GM12878 (cell line): ENCODE results near the gene MYO15A. TPM values are rescaled to one million over a fixed set of nuclear protein-coding genes. Genes with fewer than 3 reads are reported as not detected.

Source experiments
- BMI1 ChIP-seq: fragments of 450-650 bp; IDR thresholded peaks from 2 replicates; pipeline ENCODE4 v1.6.1; 2016; ENCODE audit warnings: mild to moderate bottlenecking, moderate library complexity, borderline replicate concordance
- CHD1 ChIP-seq: IDR thresholded peaks from 2 replicates; pipeline ENCODE4 v1.6.1; 2012; ENCODE audit warnings: low read depth, low read length, improper control_type of control experiment
- CHD2 ChIP-seq: IDR thresholded peaks from 2 replicates; pipeline ENCODE4 v1.6.1; 2011; ENCODE audit warnings: low read depth, low read length, improper control_type of control experiment, borderline replicate concordance
- CUX1 ChIP-seq: IDR thresholded peaks from 2 replicates; pipeline ENCODE4 v1.6.1; 2012; ENCODE audit warnings: improper control_type of control experiment, low read depth, low read length; ENCODE audit not compliant: insufficient replicate concordance
- IRF3 ChIP-seq: fragments of 450-650 bp; IDR thresholded peaks from 2 replicates; pipeline ENCODE4 v1.6.1; 2014; ENCODE audit warnings: mild to moderate bottlenecking
- IRF4 ChIP-seq: IDR thresholded peaks from 2 replicates; pipeline ENCODE4 v1.6.1; 2011; ENCODE audit warnings: low read depth, low read length
- JUNB ChIP-seq: IDR thresholded peaks from 2 replicates; pipeline ENCODE4 v1.6.1; 2016; ENCODE audit warnings: antibody characterized with exemption, mild to moderate bottlenecking
- RBBP5 ChIP-seq: fragments of 200-600 bp; sonication (generic); conservative IDR thresholded peaks from 2 replicates; pipeline ENCODE4 v1.6.1; 2016
- SP1 ChIP-seq: IDR thresholded peaks from one replicate; pipeline ENCODE4 v1.6.1; 2011; ENCODE audit warnings: low read depth, low read length
- WRNIP1 ChIP-seq: IDR thresholded peaks from 2 replicates; pipeline ENCODE4 v1.6.1; 2011; ENCODE audit warnings: low read depth, low read length, improper control_type of control experiment, borderline replicate concordance
- ZBED1 ChIP-seq: IDR thresholded peaks from 2 replicates; pipeline ENCODE4 v1.6.1; 2016; ENCODE audit warnings: borderline replicate concordance
- polyA plus RNA-seq, 11 experiments: library from polyadenylated mRNA; depleted of rRNA in 4 of 11; unstranded in 6 of 11; stranded (reverse) in 5 of 11; fragments of >200 nt; fragmentation: Nextera tagmentation in 4 of 11; fragmentation: Illumina TruSeq in 1 of 11; extraction: Ambion mirVana in 4 of 11; extraction: Trizol in 1 of 11; gene quantifications; 1 replicate in 1 of 11; 2 replicates in 10 of 11; pipeline versions ENCODE4 v1.2.1 to v1.2.3, GENCODE V29; 2011 to 2016; ENCODE audit warnings: inconsistent platforms in 2 of 11, missing spikeins in 2 of 11, low read depth in 1 of 11
- total RNA-seq, 4 experiments: library from RNA; depleted of rRNA in 3 of 4; stranded (reverse); fragments of >200 nt in 3 of 4; fragmentation: Illumina TruSeq in 1 of 4; extraction: Trizol in 1 of 4; gene quantifications; 2 replicates each; pipeline versions ENCODE4 v1.2.1 to v1.2.3, GENCODE V29; 2013 to 2021
- TF ChIP-seq, protein P1 (sequence below): fragments of 450-650 bp; formaldehyde crosslinking; IDR thresholded peaks from 2 replicates; pipeline ENCODE4 v1.4.0; 2020; ENCODE audit warnings: mild to moderate bottlenecking, moderate library complexity
- TF ChIP-seq, protein P2 (sequence below): fragments of 450-650 bp; IDR thresholded peaks from 2 replicates; pipeline ENCODE4 v1.6.1; 2017; ENCODE audit warnings: borderline replicate concordance
- TF ChIP-seq, protein P3 (sequence below): fragments of 450-650 bp; IDR thresholded peaks from 2 replicates; pipeline ENCODE4 v1.6.1; 2018; ENCODE audit warnings: mild to moderate bottlenecking, low read depth, moderate library complexity; ENCODE audit not compliant: partially characterized antibody

MYO15A gene
- total and polyA plus RNA-seq, 10 of the 15 experiments (the other 5 are each of a cell fraction or from before 2014, with no cell fraction given), result 0.03 to 0.77 (median 0.21) TPM; not detected in 4

DNA sequence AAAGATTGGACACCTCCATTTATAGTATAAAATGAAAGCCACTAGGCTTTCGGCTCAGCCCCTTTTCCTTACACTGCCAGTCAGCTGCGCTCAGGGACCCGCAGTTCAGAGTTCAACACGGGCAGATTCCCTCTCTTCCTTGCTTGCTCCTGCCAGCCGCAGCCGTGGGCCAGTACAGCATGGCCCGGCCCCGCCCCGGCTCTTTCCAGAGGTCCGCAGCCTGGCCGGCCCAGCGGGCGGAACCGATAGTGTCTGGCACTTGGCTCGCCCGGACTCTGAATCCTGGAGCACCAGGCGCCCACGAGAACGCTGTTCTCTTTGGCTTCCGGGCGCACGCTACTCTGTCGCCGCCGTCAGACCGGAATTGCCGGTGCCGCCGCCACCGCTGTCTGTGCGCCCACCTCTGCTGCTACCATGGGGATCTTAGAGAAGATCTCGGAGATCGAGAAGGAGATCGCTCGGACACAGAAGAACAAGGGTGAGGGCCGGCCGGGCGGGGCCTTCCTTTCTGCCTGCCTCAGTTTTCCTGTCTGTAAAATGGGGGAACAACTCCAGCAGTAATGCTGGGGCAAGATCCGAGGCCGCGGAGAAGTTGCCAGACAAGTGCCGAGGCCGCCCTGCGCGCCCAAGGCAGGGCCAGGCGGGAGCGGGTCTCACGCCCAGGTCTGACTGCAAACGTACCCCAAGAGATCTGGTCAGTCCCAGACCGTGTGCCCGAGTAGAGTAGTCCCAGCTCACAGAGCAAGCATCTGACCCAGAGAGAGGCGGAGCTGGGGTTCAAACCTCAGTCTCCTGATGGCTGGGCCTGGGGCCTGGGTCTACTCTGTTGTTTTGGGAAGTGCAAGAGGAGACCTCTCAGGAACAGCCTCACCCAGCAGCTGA is 20.7 kb upstream of the MYO15A start, which contains the start of gene DRG2 (continued):
- TF ChIP-seq CUX1, result no peak
- TF ChIP-seq, protein P1, sequence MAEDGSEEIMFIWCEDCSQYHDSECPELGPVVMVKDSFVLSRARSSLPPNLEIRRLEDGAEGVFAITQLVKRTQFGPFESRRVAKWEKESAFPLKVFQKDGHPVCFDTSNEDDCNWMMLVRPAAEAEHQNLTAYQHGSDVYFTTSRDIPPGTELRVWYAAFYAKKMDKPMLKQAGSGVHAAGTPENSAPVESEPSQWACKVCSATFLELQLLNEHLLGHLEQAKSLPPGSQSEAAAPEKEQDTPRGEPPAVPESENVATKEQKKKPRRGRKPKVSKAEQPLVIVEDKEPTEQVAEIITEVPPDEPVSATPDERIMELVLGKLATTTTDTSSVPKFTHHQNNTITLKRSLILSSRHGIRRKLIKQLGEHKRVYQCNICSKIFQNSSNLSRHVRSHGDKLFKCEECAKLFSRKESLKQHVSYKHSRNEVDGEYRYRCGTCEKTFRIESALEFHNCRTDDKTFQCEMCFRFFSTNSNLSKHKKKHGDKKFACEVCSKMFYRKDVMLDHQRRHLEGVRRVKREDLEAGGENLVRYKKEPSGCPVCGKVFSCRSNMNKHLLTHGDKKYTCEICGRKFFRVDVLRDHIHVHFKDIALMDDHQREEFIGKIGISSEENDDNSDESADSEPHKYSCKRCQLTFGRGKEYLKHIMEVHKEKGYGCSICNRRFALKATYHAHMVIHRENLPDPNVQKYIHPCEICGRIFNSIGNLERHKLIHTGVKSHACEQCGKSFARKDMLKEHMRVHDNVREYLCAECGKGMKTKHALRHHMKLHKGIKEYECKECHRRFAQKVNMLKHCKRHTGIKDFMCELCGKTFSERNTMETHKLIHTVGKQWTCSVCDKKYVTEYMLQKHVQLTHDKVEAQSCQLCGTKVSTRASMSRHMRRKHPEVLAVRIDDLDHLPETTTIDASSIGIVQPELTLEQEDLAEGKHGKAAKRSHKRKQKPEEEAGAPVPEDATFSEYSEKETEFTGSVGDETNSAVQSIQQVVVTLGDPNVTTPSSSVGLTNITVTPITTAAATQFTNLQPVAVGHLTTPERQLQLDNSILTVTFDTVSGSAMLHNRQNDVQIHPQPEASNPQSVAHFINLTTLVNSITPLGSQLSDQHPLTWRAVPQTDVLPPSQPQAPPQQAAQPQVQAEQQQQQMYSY (CRISPR knock-in tag), result no peak
- TF ChIP-seq SP1, result peak; percentile 81
- TF ChIP-seq RBBP5, result no peak
- 0 out of 2 replicates have a peak, but pooled peaks have one; percentile 14 for TF ChIP-seq IRF3
- TF ChIP-seq, protein P2, sequence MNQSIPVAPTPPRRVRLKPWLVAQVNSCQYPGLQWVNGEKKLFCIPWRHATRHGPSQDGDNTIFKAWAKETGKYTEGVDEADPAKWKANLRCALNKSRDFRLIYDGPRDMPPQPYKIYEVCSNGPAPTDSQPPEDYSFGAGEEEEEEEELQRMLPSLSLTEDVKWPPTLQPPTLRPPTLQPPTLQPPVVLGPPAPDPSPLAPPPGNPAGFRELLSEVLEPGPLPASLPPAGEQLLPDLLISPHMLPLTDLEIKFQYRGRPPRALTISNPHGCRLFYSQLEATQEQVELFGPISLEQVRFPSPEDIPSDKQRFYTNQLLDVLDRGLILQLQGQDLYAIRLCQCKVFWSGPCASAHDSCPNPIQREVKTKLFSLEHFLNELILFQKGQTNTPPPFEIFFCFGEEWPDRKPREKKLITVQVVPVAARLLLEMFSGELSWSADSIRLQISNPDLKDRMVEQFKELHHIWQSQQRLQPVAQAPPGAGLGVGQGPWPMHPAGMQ, result no peak
- no peak for TF ChIP-seq BMI1
- TF ChIP-seq WRNIP1, result 0 out of 2 replicates have a peak, but pooled peaks have one; percentile 51
- TF ChIP-seq, protein P3, sequence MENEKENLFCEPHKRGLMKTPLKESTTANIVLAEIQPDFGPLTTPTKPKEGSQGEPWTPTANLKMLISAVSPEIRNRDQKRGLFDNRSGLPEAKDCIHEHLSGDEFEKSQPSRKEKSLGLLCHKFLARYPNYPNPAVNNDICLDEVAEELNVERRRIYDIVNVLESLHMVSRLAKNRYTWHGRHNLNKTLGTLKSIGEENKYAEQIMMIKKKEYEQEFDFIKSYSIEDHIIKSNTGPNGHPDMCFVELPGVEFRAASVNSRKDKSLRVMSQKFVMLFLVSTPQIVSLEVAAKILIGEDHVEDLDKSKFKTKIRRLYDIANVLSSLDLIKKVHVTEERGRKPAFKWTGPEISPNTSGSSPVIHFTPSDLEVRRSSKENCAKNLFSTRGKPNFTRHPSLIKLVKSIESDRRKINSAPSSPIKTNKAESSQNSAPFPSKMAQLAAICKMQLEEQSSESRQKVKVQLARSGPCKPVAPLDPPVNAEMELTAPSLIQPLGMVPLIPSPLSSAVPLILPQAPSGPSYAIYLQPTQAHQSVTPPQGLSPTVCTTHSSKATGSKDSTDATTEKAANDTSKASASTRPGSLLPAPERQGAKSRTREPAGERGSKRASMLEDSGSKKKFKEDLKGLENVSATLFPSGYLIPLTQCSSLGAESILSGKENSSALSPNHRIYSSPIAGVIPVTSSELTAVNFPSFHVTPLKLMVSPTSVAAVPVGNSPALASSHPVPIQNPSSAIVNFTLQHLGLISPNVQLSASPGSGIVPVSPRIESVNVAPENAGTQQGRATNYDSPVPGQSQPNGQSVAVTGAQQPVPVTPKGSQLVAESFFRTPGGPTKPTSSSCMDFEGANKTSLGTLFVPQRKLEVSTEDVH, result peak; percentile 85
- TF ChIP-seq CHD2, result no peak
- TF ChIP-seq ZBED1, result 0 out of 2 replicates have a peak, but pooled peaks have one; percentile 54
- no peak for TF ChIP-seq JUNB
- TF ChIP-seq CHD1, result no peak
- peak; percentile 55; the same call in 1 of the 2 replicates for TF ChIP-seq IRF4
